Ectodermal cell (in vitro differentiated cells): ENCODE results near the gene CPED1.
"Not testable (repeated sequence)": the region's sequence is repeated elsewhere in the genome, so short reads cannot be mapped to it uniquely, and the experiment has no call there.

ENCODE experiments used
- H3K27ac ChIP-seq: 2 replicates; pipeline ENCODE4 v1.7.0; 2013; ENCODE audit warnings: mild to moderate bottlenecking, low read depth, low read length; ENCODE audit not compliant: insufficient read depth, poor library complexity, severe bottlenecking
- H3K27me3 ChIP-seq: 2 replicates; pipeline ENCODE4 v1.7.0; 2013; ENCODE audit warnings: mild to moderate bottlenecking, low read length; ENCODE audit not compliant: insufficient read depth, control insufficient read depth, poor library complexity, severe bottlenecking
- H3K36me3 ChIP-seq: one replicate; pipeline ENCODE4 v1.7.0; 2013; ENCODE audit warnings: low read length; ENCODE audit not compliant: control insufficient read depth, insufficient read depth
- H3K4me1 ChIP-seq: one replicate; pipeline ENCODE4 v1.7.0; 2013; ENCODE audit warnings: low read length; ENCODE audit not compliant: control insufficient read depth, insufficient read depth
- H3K4me3 ChIP-seq: 2 replicates; pipeline ENCODE4 v1.7.0; 2013; ENCODE audit warnings: low read depth, low read length, control low read depth; ENCODE audit not compliant: insufficient read depth
- H3K9me3 ChIP-seq: 2 replicates; pipeline ENCODE4 v1.7.0; 2013; ENCODE audit warnings: mild to moderate bottlenecking, low read length, moderate library complexity; ENCODE audit not compliant: control insufficient read depth
- WGBS, 2 experiments: methylation state at CpG; one replicate each; pipeline ENCODE4 v1.1.7; 2013; ENCODE audit warnings: missing lambda C conversion rate in 2 of 2; 5-methylcytosine and 5-hydroxymethylcytosine counted together

CPED1 gene

GRCh38 chr7:121315170-121315569 is 326.7 kb downstream of the CPED1 start:
- H3K27me3 ChIP-seq, H3K27ac ChIP-seq, H3K4me1 ChIP-seq, H3K36me3 ChIP-seq, H3K9me3 ChIP-seq, H3K4me3 ChIP-seq: not testable (repeated sequence)
- 94% methylated on average over 2 of the region's 3 CpGs for WGBS, 2 experiments

- WGBS, 2 experiments = 96 to 97% methylated on average over 3 of the region's 3 CpGs
- H3K4me3 ChIP-seq = no peak overlapping the region
- no peak overlapping the region for H3K27ac ChIP-seq
- no peaks in the 10 kb centered on the region for H3K27me3 ChIP-seq
- no peaks in the 10 kb centered on the region for H3K4me1 ChIP-seq
- H3K9me3 ChIP-seq = no peaks in the 10 kb centered on the region
- no peaks in the 10 kb centered on the region for H3K36me3 ChIP-seq
Observed at GRCh38 chr7:121322460-121322859, 333.9 kb downstream of the CPED1 start.

- H3K27ac ChIP-seq = no peak overlapping the region
- no peaks in the 10 kb centered on the region for H3K36me3 ChIP-seq
- no peaks in the 10 kb centered on the region for H3K9me3 ChIP-seq
- H3K4me1 ChIP-seq = no peaks in the 10 kb centered on the region
- peaks cover 11% of the 10 kb centered on the region for H3K27me3 ChIP-seq
- WGBS, 2 experiments = 88 to 89% methylated on average over 5 of the region's 5 CpGs
- no peak overlapping the region for H3K4me3 ChIP-seq
Observed at GRCh38 chr7:121323515-121324302, 335.2 kb downstream of the CPED1 start.

GRCh38 chr7:121327671-121328070 is 339.2 kb downstream of the CPED1 start:
- H3K4me3 ChIP-seq = no peak overlapping the region
- no peaks in the 10 kb centered on the region for H3K36me3 ChIP-seq
- H3K4me1 ChIP-seq = peaks cover 12% of the 10 kb centered on the region
- WGBS, 2 experiments = 92 to 93% methylated on average over 4 to 5 of the region's 5 CpGs
- H3K9me3 ChIP-seq = no peaks in the 10 kb centered on the region
- peaks cover 49% of the 10 kb centered on the region for H3K27me3 ChIP-seq
- no peak overlapping the region for H3K27ac ChIP-seq

GRCh38 chr7:121328508-121329190 is 340.1 kb downstream of the CPED1 start, which contains the start of gene WNT16:
Gene WNT16, plus strand, starts transcription at chr7:121329000. Its CDS starts 293 bp downstream, at chr7:121329293.
- peak within 1 kb of the TSS; percentile 18 for H3K4me3 ChIP-seq

GRCh38 chr7:121329191-121330052 is 340.9 kb downstream of the CPED1 start:
- WGBS, 2 experiments = 7 to 9% methylated on average over 47 of the region's 47 CpGs
- H3K27me3 ChIP-seq = peaks cover 49% of the 10 kb centered on the region
- peaks cover 12% of the 10 kb centered on the region for H3K4me1 ChIP-seq
- H3K4me3 ChIP-seq = peak overlapping the region; percentile 18
- H3K9me3 ChIP-seq = no peaks in the 10 kb centered on the region
- no peaks in the 10 kb centered on the region for H3K36me3 ChIP-seq
- no peak overlapping the region for H3K27ac ChIP-seq

More at GRCh38 chr7:121328508-121329190, 340.1 kb downstream of the CPED1 start, which contains the start of gene WNT16:
- H3K27ac ChIP-seq = no peak within 1 kb of the TSS
- H3K36me3 ChIP-seq = no peaks in the 10 kb centered on the region
- no peaks in the 10 kb centered on the region for H3K9me3 ChIP-seq
- H3K4me1 ChIP-seq = peaks cover 12% of the 10 kb centered on the region
- WGBS, 2 experiments = 42 to 43% methylated on average over 27 of the region's 27 CpGs
- H3K27me3 ChIP-seq = peaks cover 49% of the 10 kb centered on the region

- Histone ChIP-seq H3K4me3 (peak overlapping the region; percentile 18), H3K4me1 (peaks cover 12% of the 10 kb centered on the region), H3K9me3 (no peaks in the 10 kb centered on the region), H3K36me3 (no peaks in the 10 kb centered on the region), H3K27ac (no peak overlapping the region), H3K27me3 (peaks cover 49% of the 10 kb centered on the region)
- WGBS, 2 experiments = 1 to 2% methylated on average over 51 to 52 of the region's 52 CpGs
Observed at GRCh38 chr7:121330053-121330833, 341.7 kb downstream of the CPED1 start.

GRCh38 chr7:121331048-121331447 is 342.5 kb downstream of the CPED1 start:
- Histone ChIP-seq H3K27ac (no peak overlapping the region), H3K4me1 (peaks cover 12% of the 10 kb centered on the region), H3K36me3 (no peaks in the 10 kb centered on the region), H3K4me3 (no peak overlapping the region), H3K9me3 (no peaks in the 10 kb centered on the region), H3K27me3 (peaks cover 49% of the 10 kb centered on the region)
- WGBS, 2 experiments = 63 to 88% methylated on average over 1 to 4 of the region's 4 CpGs

GRCh38 chr7:121331574-121331973 is 343.1 kb downstream of the CPED1 start:
- Histone ChIP-seq H3K27me3 (peaks cover 49% of the 10 kb centered on the region), H3K4me3 (no peak overlapping the region), H3K36me3 (no peaks in the 10 kb centered on the region), H3K9me3 (no peaks in the 10 kb centered on the region), H3K27ac (no peak overlapping the region), H3K4me1 (peaks cover 12% of the 10 kb centered on the region)
- WGBS, 2 experiments = 78 to 83% methylated on average over 4 to 5 of the region's 5 CpGs
